NCI-H2107 treated with DMSO at 0.1 percent for 48 hours (cell line): ENCODE data around the gene RIPPLY2.
"Not testable (repeated sequence)": the region's sequence is repeated elsewhere in the genome, so short reads cannot be mapped to it uniquely, and the experiment has no call there.

Source experiments
- DNase-seq: peaks from one replicate; lab custom pipeline; 2025; ENCODE audit not compliant: unreplicated experiment; lab: John Stamatoyannopoulos, UW

The RIPPLY2 gene

DNA sequence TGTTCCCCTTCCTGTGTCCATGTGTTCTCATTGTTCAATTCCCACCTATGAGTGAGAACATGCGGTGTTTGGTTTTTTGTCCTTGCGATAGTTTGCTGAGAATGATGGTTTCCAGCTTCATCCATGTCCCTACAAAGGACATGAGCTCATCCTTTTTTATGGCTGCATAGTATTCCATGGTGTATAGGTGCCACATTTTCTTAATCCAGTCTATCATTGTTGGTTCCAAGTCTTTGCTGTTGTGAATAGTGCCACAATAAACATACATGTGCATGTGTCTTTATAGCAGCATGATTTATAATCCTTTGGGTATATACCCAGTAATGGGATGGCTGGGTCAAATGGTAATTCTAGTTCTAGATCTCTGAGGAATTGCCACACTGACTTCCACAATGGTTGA lies 43.9 kb downstream of the RIPPLY2 start:
- not testable (repeated sequence) for DNase-seq

DNA sequence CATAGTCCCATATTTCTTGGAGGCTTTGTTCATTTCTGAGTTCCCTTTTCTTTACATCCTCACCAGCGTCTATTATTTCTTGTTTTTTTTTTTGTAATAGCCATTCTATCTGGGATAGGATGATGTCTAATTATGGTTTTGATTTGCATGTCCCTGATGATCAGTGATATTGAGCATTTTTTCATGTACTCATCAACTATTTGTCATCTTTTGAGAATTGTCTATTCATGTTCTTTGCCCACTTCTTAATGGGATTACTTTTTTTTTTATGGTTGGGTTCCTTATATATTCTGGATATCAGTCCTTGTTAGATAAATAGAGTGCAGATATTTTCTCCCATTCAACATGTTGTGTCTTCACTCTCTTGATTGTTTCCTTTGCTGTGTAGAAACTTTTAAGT lies 48.5 kb downstream of the RIPPLY2 start:
- DNase-seq, result no peak

DNA sequence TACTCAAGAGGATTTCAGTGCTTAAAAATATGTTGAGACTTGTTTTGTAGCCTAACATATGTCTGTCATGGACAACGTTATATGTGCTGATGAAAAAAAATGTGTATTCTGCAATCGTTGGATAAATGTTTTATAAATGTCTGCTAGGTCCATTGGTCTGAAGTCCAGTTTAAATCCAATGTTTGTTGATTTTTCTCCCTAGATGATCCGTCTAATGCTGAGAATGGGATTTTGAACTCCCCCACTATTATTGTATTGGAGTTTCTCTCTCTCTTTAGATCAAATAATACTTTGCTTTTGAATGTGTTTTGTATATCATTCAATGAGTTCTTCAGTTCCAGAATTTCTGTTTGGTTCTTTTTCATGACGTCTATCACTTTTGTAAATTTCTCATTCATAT lies 51.2 kb downstream of the RIPPLY2 start:
- DNase-seq, result no peak

DNA sequence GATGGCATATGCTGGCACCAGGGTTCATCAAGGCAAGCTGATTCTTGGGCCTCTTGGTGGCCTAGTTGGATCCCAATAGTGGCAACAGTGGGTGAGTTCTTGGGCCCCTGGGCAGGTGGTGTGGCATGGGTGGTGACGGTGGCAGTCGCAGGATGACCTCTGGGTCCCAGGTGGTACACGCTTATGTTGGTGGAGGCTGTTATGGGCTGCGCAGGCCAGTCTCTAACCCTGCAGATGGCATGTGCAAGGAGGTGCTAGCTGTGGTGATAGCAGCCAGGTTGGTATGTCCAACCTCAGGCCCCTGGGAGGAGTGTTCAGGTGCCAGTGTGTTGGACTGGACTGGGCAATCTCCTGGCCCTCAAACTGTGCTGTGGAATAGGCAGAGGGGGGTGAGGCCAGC lies 52.5 kb downstream of the RIPPLY2 start:
- no peak for DNase-seq
